Medulla oblongata (tissue), 1 donor: ENCODE measurements around the gene UCP2.

Experiments used
- DNase-seq: peaks from one replicate; pipeline ENCODE4 v3.0.0-alpha.2; 2015; ENCODE audit errors: extremely low spot score

The UCP2 gene

DNA sequence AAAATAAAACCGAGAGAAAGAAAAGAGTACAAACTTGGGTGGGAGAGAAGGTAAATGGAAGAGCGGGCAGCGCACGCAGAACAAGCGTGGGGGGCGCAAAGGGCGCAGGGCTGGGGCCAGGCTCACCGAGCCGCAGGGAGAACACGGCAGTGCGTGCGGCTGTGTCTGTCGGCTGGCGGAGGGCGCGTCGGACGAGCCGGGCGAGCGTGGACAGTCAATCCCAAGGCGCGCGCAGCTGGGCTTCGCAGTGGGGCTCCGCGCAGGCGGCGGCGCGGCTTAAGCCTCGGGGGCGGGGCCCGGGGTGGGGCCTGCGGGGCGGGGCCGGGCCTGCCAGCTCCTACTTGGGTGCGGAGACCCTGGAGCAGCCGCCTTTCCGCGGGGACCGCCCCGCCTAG is at the start of gene UCP2:
TSS of gene UCP2 (minus strand) at position 249 of the 395 bp plus-strand sequence. CDS start 4,465 bp downstream, outside the sequence.
- peak; percentile 77 for DNase-seq

DNA sequence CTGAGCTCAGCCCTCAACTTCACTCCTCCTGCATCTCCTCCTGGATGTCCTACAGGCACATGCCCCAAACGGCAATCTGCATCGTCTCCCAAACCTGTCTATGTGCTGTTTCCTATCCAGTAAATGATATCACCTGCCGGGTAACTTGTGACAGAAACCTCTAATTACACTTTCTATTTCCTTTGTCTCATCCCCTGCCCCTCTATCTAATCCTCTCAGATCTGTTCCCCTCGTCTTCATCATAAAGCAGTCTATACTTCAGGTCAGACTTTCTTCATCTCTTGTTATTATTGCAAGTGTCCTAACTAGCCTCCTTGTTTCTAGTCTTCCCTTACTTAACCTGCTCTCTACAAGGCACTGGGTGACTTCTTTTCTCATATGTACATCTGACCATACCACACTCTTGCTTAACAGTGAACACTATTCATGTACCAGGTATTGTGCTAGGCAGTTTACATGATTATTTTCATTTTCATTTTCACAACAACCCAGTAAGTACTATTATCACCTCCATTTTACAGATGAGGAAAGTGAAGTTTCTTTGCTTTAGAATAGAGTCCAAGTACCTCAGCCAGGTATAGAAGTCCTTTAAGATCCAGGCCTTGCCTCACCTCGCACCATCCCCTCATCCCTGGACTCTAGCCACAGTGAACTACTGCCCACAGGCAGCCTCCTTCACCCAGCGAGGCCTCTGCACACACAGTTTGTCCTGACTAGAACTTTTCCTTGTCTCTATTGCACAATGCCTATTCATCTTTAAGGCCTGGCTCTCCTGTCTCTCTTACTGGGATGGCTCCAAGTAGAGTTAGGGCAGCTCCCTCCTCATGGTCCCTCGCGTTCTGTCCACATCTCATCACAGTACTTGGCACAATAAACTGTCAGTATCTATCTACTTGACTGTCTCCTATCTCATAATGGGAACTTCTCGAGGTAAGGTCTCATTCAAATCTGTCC is 48.4 kb upstream of the UCP2 start:
- DNase-seq: no peak

DNA sequence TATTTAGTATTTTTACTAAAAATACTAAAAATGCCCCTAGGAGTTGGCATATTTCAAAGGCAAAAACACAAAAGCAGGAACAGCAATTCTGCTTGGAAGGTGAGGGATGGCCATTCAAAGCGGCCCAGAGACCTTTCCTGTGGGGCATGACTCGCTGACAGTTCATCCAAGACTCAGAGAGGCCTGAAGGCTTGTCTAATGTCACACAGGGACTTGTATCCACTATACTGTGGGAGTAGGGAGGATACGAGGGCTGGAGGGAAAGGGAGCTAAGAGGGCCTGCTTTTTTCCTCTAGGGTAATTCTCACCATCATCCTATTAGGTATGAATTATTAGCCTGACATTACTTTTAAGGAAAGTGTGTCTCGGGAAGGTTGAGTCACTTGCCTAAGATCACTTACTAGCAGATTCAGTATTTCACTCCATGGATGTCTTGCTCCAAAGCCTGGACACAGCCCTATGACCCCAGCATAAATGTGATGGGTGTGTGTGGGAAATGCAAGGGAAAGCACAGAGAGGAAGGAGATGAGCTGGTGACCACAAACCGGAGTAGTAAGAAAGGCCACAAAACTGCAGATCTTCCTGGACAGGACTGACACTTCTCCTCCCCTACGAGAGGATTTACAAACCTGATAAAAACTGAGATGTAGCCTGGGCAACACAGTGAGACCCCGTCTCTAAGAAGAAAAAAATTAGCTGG is 43.0 kb upstream of the UCP2 start:
- DNase-seq: peak; percentile 27

- DNase-seq: no peak
Measured at GRCh38 chr11:74024261-74025029, 41.8 kb upstream of the UCP2 start.

DNA sequence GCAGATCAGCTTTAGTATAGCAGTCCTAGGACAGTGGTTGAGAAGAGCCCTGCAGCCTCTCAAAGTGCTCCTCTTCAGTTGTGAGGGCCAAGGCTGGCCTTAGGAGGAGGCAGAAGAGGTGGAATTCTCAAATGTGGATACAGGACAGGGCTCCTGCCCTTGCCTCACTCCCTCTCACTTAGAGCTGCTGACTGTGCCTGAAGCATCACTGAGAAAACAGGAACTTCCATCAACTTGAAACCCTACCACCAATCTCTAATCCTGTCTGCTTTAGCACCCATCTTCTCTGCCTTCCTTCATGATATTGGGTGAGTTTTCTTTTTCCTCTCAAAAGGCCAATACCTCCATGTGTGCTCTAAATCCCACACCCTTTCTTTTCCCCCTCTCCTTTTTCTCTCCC is 40.6 kb upstream of the UCP2 start:
- peak; percentile 51 for DNase-seq

DNA sequence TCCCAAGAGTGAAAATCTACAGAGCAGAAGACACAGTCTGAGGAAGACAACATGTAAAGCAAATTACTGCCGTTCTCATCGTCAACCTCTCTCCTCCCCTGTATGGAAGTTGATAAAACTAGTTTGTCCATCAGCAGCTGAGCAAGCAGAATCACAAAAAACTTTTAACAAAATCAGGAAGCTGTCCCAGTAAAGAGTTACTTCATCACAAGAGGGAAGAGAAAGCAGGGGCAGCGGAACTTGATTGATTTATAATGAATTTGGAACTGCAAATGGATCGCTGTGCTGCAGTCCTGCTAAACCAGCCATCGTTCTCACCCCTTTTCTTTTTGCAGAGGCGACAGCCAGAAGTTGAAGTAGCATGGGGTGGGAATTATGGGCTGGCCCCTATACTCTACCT is 39.9 kb upstream of the UCP2 start:
- peak; percentile 62 for DNase-seq

DNA sequence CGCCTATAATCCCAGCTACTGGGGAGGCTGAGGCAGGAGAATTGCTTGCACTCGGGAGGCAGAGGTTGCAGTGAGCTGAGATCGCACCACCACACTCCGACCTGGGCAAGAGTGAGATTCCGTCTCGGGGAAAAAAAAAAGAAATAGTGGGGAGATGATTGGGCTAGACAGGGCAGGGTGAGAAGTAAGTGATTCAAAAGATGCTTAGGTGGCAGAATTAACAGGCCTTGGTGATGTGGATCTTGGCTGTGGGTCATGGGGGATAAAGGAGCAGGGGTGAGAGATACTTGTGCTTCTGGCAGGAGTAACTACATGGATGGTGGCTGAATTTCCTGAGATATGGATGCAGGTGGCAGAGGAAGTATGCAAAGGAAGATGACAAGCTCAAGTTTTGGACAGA is 39.4 kb upstream of the UCP2 start:
- DNase-seq: no peak

DNA sequence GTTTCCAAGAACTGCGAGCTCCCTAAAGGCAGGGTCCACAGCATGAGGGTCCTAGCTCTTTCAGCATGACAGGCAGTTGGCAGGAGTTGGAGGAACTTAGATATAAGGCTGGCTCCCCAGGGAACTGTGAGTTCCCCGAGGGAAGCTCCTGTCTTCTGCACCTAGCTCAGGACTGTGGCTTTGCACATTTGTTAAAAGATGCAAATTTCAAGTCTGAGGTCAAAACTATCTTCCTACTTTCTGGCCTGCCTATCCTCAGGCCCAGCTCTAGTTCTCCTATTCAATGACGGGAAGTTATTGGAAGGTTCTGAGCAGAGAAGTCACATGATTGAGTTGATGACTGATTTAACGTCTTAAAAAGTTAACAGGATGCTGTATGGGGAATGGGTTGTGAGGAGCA is 37.9 kb upstream of the UCP2 start:
- DNase-seq: peak; percentile 57

- DNase-seq: no peak
Measured at GRCh38 chr11:74019860-74020259, 37.2 kb upstream of the UCP2 start.

- no peak for DNase-seq
Measured at GRCh38 chr11:74019104-74019738, 36.6 kb upstream of the UCP2 start.

DNA sequence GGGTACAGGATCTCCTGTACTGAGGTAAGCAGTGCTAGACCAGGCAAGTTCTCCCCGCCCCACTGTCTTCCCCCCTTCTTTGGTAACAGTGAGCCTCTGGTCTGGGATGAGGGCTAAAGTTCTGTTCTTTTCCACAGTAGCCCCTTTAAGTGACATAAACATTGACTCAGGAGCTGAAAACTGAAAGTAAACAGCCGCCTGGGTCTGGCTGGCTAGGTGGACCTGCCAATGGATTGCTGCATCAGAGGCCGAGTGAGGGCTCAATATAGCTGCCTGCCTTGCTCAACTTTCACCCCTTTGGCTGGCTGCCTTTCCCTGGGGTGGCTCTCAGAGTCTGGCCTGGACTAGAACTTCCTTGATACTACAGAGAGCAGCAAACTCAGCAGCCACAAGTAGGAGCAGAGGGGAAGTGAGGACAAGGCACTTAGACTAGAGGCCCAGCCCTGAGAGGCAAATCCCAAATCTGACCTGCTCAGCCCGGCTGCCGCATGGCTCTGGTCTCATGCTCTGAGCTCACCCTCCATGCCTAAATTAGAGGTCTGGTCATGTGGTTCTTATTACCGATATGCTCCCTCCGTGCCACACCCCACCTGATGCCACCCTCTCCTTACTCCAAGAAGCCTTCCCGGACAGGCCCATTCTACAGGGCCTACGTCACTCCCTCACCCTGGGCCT is 35.8 kb upstream of the UCP2 start:
- DNase-seq: peak; percentile 93

- no peak for DNase-seq
Measured at GRCh38 chr11:74017631-74018030, 35.0 kb upstream of the UCP2 start.

DNA sequence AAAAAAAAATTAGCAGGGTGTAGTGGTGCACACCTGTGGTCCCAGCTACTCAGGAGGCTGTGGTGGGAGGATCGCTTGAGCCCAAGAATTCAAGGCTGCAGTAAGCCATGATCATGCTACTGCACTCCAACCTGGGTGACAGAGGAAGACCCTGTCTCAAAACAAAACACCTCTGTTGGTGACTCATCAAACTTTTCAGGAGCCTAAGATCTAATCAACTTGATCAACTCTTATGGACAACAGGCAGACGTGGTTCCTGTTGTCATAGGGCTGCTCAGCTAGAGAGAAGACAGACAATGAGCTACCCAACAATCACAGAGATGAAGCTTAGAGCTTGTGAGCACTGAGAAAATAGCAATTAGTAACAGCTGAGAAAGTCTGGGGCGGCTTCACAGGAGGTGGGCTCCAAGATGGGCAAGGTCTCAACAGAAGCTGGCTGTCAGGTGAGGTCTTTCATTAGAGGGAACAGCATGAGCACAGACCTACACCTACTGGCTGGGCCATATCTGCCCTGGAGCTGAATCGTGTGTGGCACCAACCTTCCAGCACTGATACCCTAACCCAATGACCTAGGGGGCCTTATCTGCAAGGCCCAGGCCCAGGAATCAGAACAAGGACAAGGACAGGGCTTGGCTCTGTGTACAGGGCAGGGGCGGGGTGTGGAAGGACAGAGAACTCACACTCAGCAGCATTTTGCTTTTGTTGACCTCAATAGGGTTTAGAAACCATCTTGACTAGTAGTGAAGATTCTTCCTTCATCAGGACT is 33.5 kb upstream of the UCP2 start:
- no peak for DNase-seq

DNA sequence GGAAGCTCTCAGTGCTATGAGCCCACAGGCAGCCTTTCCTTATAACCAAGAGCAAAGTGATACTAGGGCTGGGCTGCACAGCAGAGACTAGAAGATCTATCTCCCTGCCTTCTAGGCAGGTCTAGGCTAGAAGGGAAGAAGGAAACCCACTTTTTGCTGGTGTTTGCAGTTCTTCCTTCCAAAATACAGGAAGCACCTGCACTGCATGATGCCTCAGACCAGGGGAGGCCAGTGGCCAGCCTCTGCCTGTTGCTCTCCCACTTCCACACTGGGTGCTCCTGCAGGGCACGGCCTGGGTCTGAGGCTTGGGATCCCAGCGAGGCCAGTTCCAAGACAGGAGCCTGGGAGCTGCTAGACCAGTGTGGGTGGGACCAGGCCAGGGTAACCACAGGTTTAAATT is 32.2 kb upstream of the UCP2 start:
- peak; percentile 35 for DNase-seq

DNA sequence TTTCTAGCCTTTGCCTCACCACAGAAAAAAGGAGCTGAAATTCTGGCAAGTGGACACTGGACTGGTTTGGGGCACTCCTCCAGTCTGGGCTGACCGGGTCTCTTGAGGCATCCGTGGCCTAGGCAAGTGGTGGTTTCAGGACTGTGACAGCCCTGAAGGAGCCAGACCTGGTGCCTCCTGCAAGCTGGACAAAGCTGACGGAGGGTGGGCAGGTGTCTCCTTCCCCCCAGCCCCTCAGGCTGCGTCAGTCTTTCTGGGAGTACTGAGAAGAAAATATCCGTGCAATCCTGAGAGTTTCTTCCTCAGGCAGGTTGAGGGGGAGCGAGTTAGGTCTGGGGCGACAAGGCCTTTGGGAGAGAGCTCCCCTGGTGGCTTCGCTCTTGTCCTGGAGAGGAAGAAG is 30.5 kb upstream of the UCP2 start:
- no peak for DNase-seq

DNA sequence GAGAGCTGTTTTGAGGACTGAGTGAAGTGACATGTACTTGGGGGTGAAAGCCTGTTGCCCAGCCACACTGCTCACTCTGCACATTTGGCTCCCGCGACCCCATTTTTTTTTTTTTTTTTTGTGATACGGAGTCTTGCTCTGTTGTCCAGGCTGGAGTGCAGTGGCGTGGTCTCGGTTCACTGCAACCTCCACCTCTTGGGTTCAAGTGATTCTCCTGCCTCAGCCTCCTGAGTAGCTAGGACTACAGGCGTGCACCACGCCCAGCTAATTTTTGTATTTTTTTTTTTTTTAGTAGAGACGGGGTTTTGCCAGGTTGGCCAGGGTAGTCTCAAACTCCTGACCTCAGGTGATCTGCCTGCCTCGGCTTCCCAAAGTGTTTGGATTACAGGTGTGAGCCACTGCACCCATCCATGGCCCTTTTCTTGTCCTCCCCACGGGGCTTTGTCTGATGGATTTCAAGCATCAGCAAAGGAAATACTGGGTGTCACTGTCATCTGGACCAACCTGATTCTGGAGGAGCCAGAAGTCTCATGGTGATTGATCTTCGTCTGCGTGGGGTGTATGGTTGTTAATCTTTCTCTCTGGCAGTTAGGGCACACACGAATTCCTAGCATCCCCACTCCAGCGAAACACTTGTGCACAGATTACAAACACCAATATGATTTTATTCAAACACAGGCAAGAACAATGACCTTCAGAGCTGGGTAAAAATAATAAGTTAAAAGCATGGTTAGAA is 29.6 kb upstream of the UCP2 start:
- DNase-seq: no peak

GRCh38 chr11:74011360-74012073 is 28.9 kb upstream of the UCP2 start:
- no peak for DNase-seq

DNA sequence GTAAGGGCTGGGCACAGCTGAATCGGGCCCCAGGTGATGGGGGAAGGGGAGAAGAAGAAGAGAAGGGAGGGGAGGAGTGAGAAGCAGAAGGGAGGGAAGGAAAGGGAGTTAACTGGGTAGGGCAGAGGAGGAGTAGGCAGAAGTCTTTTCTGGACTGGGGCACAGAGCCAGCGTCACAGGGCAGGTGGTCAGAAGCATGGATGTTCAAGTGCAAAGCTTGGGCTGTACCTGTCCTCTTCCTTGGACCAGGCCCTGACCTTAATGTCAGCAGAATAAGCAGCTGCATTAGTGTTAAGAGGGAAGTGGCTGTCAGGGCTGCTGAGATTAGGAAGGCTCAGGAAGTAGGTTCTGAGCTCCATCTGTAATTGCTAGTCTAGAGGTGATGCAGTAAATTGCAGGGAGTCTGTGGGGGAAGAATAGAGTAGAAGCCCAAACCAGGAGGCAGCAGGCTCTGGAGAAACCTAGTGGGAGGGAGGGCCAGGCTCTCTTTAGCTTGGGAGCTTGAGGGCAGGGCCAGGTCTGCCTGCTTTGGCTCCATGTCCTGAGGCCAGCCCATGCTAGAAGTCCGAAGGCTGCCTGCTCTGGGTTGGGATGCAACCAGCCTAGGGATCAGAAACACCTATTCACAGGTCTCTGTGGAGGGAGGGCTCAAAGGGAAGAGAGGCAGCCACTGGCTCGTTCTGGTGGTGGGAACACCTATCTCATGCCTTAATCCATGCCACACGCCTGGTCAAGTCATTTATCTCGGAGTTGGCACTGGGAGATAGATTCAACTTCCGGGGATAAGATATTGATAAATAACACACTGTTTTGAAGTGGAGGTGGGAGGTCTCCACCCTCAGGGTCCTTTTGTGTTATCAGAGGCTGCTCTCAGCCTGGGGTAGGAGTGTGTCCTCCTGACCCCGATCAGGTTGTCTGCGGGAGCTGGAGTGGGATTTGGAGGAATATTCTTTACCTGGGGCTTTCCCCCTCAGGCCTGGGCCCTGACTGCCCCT is 28.0 kb upstream of the UCP2 start:
- DNase-seq: no peak
